ENCODE measurements around the gene PLSCR2.

DNA sequence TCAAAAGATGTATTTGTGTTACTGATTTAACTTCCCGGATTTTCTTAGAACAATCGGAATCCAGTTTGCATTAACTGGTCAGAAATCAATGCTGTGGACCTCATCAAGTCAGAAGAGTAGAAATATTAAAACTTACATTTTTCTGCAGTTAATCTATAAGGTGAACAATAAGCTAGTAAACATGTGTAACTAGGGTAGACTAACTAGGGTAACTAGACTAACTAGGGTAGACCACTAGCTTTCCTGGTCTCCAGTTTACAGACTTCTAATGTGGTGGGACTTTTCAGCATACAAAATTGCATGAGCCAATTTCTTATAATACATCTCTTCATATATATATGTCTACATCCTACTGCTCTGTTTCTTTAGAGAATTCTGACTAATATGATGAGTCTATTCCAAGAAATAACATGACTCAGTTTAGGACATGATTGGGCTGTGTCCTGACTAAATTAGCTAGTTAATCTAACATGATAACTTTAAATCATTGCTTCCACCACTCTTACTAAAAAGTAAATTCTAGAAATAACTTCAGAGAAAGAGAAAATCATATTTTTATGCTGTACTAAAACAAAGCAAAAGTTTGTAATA is 5.3 kb downstream of the PLSCR2 start:
- no peak for TF ChIP-seq POLR2A (IDR thresholded peaks at IDR 0.05)
- TF ChIP-seq, protein P1, sequence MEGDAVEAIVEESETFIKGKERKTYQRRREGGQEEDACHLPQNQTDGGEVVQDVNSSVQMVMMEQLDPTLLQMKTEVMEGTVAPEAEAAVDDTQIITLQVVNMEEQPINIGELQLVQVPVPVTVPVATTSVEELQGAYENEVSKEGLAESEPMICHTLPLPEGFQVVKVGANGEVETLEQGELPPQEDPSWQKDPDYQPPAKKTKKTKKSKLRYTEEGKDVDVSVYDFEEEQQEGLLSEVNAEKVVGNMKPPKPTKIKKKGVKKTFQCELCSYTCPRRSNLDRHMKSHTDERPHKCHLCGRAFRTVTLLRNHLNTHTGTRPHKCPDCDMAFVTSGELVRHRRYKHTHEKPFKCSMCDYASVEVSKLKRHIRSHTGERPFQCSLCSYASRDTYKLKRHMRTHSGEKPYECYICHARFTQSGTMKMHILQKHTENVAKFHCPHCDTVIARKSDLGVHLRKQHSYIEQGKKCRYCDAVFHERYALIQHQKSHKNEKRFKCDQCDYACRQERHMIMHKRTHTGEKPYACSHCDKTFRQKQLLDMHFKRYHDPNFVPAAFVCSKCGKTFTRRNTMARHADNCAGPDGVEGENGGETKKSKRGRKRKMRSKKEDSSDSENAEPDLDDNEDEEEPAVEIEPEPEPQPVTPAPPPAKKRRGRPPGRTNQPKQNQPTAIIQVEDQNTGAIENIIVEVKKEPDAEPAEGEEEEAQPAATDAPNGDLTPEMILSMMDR (IDR thresholded peaks at IDR 0.05): no peak

Data from right lobe of liver (tissue), 4 donors.